MG63 (cell line): ENCODE measurements around the gene VILL. TPM values are rescaled to one million over a fixed set of nuclear protein-coding genes. Genes with fewer than 3 reads are reported as not detected.
"Not testable (repeated sequence)": the region's sequence is repeated elsewhere in the genome, so short reads cannot be mapped to it uniquely, and the experiment has no call there.

ENCODE experiments used
- DNase-seq: peaks from one replicate; pipeline ENCODE4 v3.0.0-alpha.2; 2020
- H3K27me3 ChIP-seq: fragments of 250-450 bp; sonication (Bioruptor Pico); 2 replicates; pipeline ENCODE4 v1.5.1; 2020; ENCODE audit warnings: mild to moderate bottlenecking, moderate library complexity
- H3K36me3 ChIP-seq: fragments of 250-450 bp; sonication (Bioruptor Pico); 2 replicates; pipeline ENCODE4 v1.5.1; 2020; ENCODE audit warnings: mild to moderate bottlenecking, moderate library complexity
- H3K4me3 ChIP-seq: fragments of 250-450 bp; sonication (Bioruptor Pico); 2 replicates; pipeline ENCODE4 v1.5.1; 2020; ENCODE audit warnings: mild to moderate bottlenecking, moderate library complexity
- H3K9me3 ChIP-seq: fragments of 250-450 bp; sonication (Bioruptor Pico); 2 replicates; pipeline ENCODE4 v1.5.1; 2020; ENCODE audit warnings: mild to moderate bottlenecking, moderate library complexity
- total RNA-seq: library from RNA; depleted of rRNA; stranded (reverse); fragments of >200 nt; shearing (Covaris generic); gene quantifications from 2 replicates; pipeline ENCODE4 v1.2.3, GENCODE V29; 2014; ENCODE audit warnings: low replicate concordance; rRNA removed

Gene VILL
- total RNA-seq, 1 experiment from 2014 or later, result 4.4 TPM

DNA sequence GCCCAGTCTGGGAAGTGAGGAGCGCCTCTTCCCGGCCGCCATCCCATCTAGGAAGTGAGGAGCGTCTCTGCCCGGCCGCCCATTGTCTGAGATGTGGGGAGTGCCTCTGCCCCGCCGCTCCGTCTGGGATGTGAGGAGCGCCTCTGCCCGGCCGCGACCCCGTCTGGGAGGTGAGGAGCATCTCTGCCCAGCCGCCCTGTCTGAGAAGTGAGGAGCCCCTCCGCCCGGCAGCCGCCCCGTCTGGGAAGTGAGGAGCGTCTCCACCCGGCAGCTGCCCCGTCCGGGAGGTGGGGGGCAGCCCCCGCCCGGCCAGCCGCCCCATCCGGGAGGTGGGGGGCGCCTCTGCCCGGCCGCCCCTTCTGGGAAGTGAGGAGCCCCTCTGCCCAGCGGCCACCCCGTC is 62.7 kb downstream of the VILL start:
- not testable (repeated sequence) for H3K36me3 ChIP-seq, DNase-seq, H3K4me3 ChIP-seq, H3K27me3 ChIP-seq, H3K9me3 ChIP-seq

DNA sequence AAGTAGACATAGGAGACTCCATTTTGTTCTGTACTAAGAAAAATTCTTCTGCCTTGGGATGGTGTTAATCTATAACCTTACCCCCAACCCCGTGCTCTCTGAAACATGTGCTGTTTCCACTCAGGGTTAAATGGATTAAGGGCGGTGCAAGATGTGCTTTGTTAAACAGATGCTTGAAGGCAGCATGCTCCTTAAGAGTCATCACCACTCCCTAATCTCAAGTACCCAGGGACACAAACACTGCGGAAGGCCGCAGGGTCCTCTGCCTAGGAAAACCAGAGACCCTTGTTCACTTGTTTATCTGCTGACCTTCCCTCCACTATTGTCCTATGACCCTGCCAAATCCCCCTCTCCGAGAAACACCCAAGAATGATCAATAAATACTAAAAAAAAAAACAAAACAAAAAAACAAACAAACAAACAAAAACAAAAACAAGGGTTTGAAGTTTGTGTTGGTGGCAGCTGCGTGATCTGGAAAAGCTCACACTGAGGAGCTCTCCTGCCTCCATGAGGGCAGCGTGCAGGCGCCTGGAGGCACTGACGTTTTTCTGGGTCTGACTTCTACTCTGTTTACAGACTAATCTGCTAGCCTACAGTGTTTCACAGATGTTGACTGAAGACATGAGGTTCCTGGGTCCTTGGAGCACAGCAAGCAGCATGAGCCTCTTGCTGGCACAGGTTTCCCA is 63.4 kb downstream of the VILL start:
- not testable (repeated sequence) for H3K4me3 ChIP-seq, DNase-seq, H3K9me3 ChIP-seq, H3K27me3 ChIP-seq, H3K36me3 ChIP-seq

DNA sequence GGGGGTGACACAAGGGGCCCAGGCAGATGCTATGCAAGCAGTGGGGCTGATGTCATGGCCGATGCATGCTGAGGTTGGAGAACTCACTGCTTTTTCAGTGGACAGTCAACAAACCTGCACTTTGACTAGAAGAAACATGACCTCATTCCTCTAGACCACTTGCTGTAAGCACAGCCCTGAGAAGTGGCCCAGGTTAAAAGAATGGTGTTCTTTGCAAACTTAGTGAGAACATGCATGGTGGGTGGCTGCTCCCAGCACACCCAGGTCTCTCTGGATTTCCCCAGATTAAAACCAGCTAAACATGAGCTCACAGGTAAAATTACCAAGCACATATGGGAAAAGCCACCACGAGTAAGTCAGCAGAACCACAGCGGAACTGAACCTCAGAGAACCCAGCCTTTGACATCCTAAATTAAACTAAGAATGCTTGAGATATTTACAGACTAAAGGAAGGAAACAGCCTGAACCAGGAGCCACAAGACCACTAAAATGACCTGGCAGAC is 64.0 kb downstream of the VILL start:
- H3K9me3 ChIP-seq, result no peaks in the 10 kb centered on the region
- no peak overlapping the region for H3K4me3 ChIP-seq
- no peak for DNase-seq
- no peaks in the 10 kb centered on the region for H3K27me3 ChIP-seq
- H3K36me3 ChIP-seq, result no peaks in the 10 kb centered on the region

Other genes with a start within 250 kb of the VILL start
- gene CTDSPL, start 128.9 kb upstream of the VILL start, total RNA-seq, result 13.5 and 24.6 TPM in 2 replicates
- 0.13 TPM in 1 of 2 replicates, not detected in the other for gene PLCD1, start 38.9 kb downstream of the VILL start, total RNA-seq
- gene DLEC1, start 48.4 kb downstream of the VILL start, total RNA-seq, result not detected in 2 replicates
- gene ACAA1, start 146.3 kb downstream of the VILL start, total RNA-seq, result 9.7 and 31.8 TPM in 2 replicates
- 4.1 TPM in 1 of 2 replicates, not detected in the other for gene MYD88, start 147.9 kb downstream of the VILL start, total RNA-seq
- gene OXSR1, start 174.8 kb downstream of the VILL start, total RNA-seq, result 13.2 and 20.3 TPM in 2 replicates